H7 (cell line): ENCODE results near the gene PDRG1. TPM values are rescaled to one million over a fixed set of nuclear protein-coding genes. Genes with fewer than 3 reads are reported as not detected.

Experiments used
- DNase-seq: peaks from one replicate; pipeline ENCODE4 v3.0.0; 2012
- H3K27me3 ChIP-seq: 2 replicates; pipeline ENCODE4 v1.6.0; 2011; ENCODE audit warnings: mild to moderate bottlenecking, low read length; ENCODE audit not compliant: control insufficient read depth, insufficient read depth
- H3K36me3 ChIP-seq: replicated peaks from 2 replicates; pipeline ENCODE4 v1.5.1; 2011; ENCODE audit warnings: low read length; ENCODE audit not compliant: control insufficient read depth, insufficient read depth
- H3K4me3 ChIP-seq: 2 replicates; pipeline ENCODE4 v1.5.1; 2011; ENCODE audit warnings: low read depth, mild to moderate bottlenecking, control low read depth, low read length, moderate library complexity; ENCODE audit not compliant: insufficient read depth
- total RNA-seq: library from RNA; depleted of rRNA; stranded (reverse); fragments of >200 nt; shearing (Covaris generic); gene quantifications from 2 replicates; pipeline ENCODE4 v1.2.3, GENCODE V29; 2014

Gene PDRG1
- total RNA-seq, 1 experiment from 2014 or later: 8.4 TPM

- H3K27me3 ChIP-seq: no peaks in the 10 kb centered on the region
- no peak overlapping the region for H3K4me3 ChIP-seq
- no peak for DNase-seq
- no peaks in the 10 kb centered on the region for H3K36me3 ChIP-seq
Observed at GRCh38 chr20:31913431-31914157, 38.3 kb downstream of the PDRG1 start.

GRCh38 chr20:31910071-31910803, 41.6 kb downstream of the PDRG1 start:
- no peak for DNase-seq
- H3K36me3 ChIP-seq: no peaks in the 10 kb centered on the region
- H3K4me3 ChIP-seq: no peak overlapping the region
- no peaks in the 10 kb centered on the region for H3K27me3 ChIP-seq

DNA sequence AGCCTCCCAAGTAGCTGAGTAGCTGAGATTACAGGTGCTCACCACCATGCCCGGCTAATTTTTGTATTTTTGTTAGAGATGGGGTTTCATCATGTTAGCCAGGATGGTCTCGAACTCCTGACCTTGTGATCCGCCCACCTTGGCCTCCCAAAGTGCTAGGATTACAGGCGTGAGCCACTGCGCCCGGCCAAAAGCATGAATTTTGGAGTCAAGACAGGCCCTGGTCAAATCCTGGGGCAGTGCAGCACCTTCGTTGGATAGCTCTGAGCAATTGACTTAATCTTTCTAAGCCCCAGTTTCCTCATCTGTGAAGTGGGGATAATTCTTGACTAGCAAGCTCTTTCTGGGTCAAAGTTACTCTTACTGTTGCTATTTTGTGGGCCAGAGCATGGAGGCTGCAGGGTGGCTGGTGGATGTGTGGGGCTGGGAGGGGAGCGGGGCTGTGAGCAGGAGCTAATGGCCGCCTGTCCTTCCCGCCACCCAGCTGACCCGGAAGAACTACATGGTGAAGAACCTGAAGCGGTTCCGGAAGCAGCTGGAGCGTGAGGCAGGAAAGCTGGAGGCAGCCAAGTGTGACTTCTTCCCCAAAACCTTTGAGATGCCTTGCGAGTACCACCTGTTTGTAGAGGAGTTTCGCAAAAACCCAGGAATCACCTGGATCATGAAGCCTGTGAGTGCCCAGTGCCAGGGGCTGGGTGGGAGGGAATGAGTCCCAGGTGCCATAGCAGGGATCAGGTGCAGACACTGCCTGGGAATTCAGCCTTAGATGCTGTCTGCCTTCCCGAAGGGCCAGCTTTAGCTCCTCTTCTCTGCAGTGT, 42.4 kb downstream of the PDRG1 start:
- peak; percentile 40 for DNase-seq
- no peak overlapping the region for H3K4me3 ChIP-seq
- H3K36me3 ChIP-seq: no peaks in the 10 kb centered on the region
- no peaks in the 10 kb centered on the region for H3K27me3 ChIP-seq

GRCh38 chr20:31908424-31908823, 43.4 kb downstream of the PDRG1 start:
- DNase-seq: no peak
- Histone ChIP-seq H3K4me3 (no peak overlapping the region), H3K27me3 (no peaks in the 10 kb centered on the region), H3K36me3 (no peaks in the 10 kb centered on the region)

DNA sequence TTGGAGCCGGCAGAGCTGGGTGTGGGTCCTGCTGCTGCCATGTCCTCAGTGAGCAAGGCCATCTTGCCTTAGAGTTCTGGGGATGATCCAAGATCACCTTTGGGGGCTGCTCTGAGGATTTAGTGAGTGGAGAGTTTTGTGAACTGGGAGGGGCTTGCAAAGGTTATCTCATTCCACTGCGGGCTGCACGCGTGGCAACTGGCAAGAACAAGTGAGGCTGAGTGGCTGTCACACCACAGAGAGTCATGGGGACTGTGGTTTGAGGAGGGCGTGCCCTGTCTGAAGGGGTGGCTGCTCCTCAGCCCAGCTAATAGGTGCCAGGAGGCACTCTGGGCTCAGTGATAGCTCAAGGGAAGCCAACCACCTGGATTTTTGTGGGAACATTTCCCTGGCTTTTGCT, 43.8 kb downstream of the PDRG1 start:
- no peaks in the 10 kb centered on the region for H3K36me3 ChIP-seq
- no peaks in the 10 kb centered on the region for H3K27me3 ChIP-seq
- DNase-seq: no peak
- no peak overlapping the region for H3K4me3 ChIP-seq

DNA sequence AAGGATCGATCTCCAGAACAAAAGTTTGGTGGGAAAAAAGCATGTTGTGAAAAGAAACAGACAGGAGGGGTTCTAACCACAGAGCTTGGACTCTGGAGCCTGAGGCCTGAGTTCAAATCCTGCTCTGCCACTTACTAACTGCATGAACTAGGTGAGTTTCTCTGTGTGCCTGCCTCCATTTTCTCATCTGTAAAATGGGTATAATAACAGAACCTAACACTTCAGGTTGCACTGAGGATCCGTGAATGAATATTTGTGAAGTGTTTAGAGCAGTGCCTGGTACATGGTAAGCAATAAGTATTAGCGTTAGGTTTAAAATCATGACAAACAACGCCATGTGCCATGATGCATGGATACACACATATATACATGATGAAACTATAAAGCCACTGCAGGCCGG, 44.8 kb downstream of the PDRG1 start:
- no peak overlapping the region for H3K4me3 ChIP-seq
- no peaks in the 10 kb centered on the region for H3K36me3 ChIP-seq
- DNase-seq: no peak
- no peaks in the 10 kb centered on the region for H3K27me3 ChIP-seq

DNA sequence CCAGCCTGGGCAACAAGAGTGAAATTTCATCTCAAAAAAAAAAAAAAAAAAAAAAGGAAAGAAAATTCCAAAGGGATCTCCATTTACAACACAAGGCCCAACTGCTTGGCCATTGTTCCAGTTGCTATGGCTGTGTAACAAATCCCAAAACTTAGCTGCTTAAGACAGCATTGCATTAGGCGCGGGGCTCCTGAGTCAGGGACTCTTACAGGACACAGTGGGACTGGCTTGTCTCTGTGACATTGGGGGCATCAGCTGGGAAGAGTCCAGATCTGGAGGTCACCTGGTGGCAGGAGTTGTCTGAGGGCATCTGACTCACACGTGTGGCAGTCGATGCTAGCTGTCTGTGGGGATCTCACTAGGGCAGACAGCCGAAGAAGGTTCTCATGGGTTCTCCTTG, 45.8 kb downstream of the PDRG1 start:
- Histone ChIP-seq H3K4me3 (no peak overlapping the region), H3K27me3 (no peaks in the 10 kb centered on the region), H3K36me3 (no peaks in the 10 kb centered on the region)
- peak; percentile 67 for DNase-seq

DNA sequence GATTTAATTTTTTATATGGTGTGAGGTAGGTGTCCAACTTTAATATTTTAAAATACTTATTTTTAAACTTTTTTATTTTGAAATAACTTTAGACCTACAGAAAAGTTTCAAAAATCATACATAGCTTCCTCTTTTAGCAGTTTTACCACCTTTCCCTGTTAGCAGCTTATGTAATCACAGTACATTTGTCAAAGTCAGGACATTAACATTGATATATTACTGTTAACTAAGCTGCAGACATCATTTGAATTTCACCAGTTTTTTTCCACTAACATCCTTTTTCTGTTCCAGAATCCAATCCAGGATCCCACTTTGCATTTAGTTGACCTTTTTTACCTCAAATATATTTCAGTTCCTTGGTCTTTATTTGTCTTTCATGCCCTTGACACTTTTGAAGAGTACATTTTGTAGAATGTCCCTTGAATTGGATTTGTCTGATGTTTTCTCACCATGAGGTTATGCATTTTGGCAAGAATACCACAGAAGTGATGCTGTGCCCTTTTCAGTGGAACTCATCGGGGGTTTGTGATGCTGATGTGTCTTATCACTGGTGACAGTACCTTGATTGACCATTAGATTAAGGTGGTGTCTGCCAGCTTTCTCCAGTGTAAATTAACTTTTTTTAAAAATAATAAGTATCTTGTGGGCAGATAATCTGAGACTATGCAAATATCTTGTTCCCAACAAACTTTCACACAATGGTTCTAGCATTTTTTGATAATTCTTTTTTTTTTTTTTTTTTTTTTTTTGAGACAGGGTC, 48.0 kb downstream of the PDRG1 start:
- H3K36me3 ChIP-seq: no peaks in the 10 kb centered on the region

DNA sequence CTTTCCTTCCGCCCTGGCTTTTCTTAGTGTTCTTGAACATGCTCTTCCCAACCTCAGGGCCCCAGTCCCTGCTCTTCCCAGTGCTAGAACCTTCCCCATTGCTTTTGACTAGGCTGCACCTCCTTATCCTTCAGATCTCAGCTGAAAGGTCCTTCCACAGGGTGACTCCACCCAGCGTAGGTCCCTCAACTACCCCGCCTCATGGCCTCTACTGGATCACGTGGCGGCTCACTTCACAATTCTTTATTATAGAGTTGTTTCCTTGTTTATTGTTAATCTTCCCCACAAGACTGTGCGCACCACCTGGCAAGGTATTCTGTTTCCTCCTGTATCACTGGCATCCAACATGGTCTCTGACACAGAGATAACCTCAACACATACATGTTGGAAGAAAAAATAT, 50.2 kb downstream of the PDRG1 start:
- DNase-seq: no peak
- Histone ChIP-seq H3K4me3 (no peak overlapping the region), H3K36me3 (no peaks in the 10 kb centered on the region), H3K27me3 (no peaks in the 10 kb centered on the region)

More for the DNA sequence above, 48.0 kb downstream of the PDRG1 start:
- no peak for DNase-seq
- Histone ChIP-seq H3K4me3 (no peak overlapping the region), H3K27me3 (no peaks in the 10 kb centered on the region)

DNA sequence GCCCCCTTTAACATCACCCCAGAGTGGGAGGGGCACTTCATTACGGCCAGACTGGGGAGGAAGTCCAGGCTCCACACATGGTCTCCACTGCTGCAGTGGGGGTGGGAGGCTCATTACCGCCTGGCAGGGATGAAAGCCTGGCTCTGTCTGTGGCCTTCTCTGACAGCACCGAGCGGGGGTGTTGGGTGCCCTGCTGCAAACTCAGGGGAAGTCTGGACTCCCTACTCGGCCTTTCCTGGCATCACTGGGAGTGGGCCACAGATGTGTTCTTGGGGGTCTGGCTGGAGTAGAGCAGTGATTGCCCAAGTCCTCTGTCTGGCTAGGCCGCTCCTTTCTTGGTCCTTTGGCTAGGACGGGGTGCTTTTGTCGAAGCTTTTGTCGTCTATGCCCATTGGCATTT, 54.3 kb downstream of the PDRG1 start:
- DNase-seq: no peak
- H3K27me3 ChIP-seq: no peaks in the 10 kb centered on the region
- H3K4me3 ChIP-seq: no peak overlapping the region
- no peaks in the 10 kb centered on the region for H3K36me3 ChIP-seq

- H3K4me3 ChIP-seq: no peak overlapping the region
- no peaks in the 10 kb centered on the region for H3K36me3 ChIP-seq
Observed at GRCh38 chr20:31896049-31896448, 55.8 kb downstream of the PDRG1 start.

DNA sequence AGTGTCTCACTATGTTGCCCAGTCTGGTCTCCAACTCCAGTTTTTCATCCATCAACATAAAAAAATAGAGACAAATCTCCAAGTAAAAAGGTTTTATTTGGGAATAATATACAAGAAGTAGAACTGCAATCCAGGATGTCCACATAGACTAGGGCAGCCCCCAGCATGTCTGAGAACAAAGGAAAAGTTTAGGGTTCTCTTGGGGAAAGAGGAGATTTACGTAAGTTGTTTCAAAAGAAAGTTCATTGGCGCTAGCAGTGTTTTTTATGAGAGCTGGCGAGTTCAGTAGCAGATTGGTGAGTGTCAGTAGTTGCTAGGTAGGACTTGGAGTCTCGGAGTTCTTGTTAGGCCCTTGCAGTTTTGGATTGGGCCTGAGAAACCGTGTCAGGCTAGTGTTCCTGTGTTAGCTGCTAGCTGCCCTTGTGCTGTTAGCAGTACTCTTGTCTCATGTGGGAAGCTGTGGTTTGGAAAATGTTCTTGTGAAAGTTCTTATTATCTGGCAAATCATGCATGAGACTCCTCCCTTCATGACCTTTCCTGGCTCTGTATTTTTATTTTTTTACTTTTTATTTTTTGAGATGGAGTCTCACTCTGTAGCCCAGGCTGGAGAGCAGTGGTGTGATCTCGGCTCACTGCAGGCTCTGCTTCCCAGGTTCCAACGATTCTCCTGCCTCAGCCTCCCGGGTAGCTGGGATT, 56.7 kb downstream of the PDRG1 start:
- H3K4me3 ChIP-seq: no peak overlapping the region
- peak; percentile 64 for DNase-seq

More at GRCh38 chr20:31896049-31896448, 55.8 kb downstream of the PDRG1 start:
- no peak for DNase-seq
- H3K27me3 ChIP-seq: no peaks in the 10 kb centered on the region

More for the DNA sequence above, 56.7 kb downstream of the PDRG1 start:
- Histone ChIP-seq H3K27me3 (no peaks in the 10 kb centered on the region), H3K36me3 (no peaks in the 10 kb centered on the region)
